Hepatocyte (in vitro differentiated cells): ENCODE results near the gene POU6F2. TPM values are rescaled to one million over a fixed set of nuclear protein-coding genes. Genes with fewer than 3 reads are reported as not detected.

Source experiments
- DNase-seq: peaks from one replicate; pipeline ENCODE4 v3.0.0-alpha.2; 2016; ENCODE audit warnings: low spot score
- H2AFZ ChIP-seq: fragments of 200-600 bp; sonication (generic); 2 replicates; pipeline ENCODE4 v1.6.0; 2016; ENCODE audit warnings: antibody characterized with exemption, mild to moderate bottlenecking
- H3K27ac ChIP-seq: fragments of 200-600 bp; sonication (generic); 2 replicates; pipeline ENCODE4 v1.5.1; 2016; ENCODE audit warnings: mild to moderate bottlenecking
- H3K27me3 ChIP-seq: fragments of 200-600 bp; sonication (generic); 2 replicates; pipeline ENCODE4 v1.6.1; 2016
- H3K36me3 ChIP-seq: fragments of 200-600 bp; sonication (generic); replicated peaks from 2 replicates; pipeline ENCODE4 v1.5.1; 2016; ENCODE audit warnings: low read depth; ENCODE audit not compliant: insufficient read depth
- H3K4me1 ChIP-seq: fragments of 200-600 bp; sonication (generic); 2 replicates; pipeline ENCODE4 v1.5.1; 2016; ENCODE audit warnings: mild to moderate bottlenecking, moderate library complexity; ENCODE audit not compliant: insufficient read depth
- H3K4me2 ChIP-seq: fragments of 200-600 bp; sonication (generic); 2 replicates; pipeline ENCODE4 v1.6.0; 2016
- H3K4me3 ChIP-seq: fragments of 200-600 bp; sonication (generic); 2 replicates; pipeline ENCODE4 v1.5.1; 2016; ENCODE audit warnings: mild to moderate bottlenecking
- H3K79me2 ChIP-seq: fragments of 200-600 bp; sonication (generic); 2 replicates; pipeline ENCODE4 v1.6.0; 2017; ENCODE audit warnings: mild to moderate bottlenecking
- H3K9me2 ChIP-seq: fragments of 200-600 bp; sonication (generic); replicated peaks from 2 replicates; pipeline ENCODE4 v1.6.0; 2017; ENCODE audit warnings: mild to moderate bottlenecking; ENCODE audit not compliant: insufficient read depth
- H3K9me3 ChIP-seq: fragments of 200-600 bp; sonication (generic); 2 replicates; pipeline ENCODE4 v1.5.1; 2016; ENCODE audit warnings: low read depth, mild to moderate bottlenecking
- H4K20me1 ChIP-seq: fragments of 200-600 bp; sonication (generic); 2 replicates; pipeline ENCODE4 v1.6.0; 2016; ENCODE audit warnings: mild to moderate bottlenecking; ENCODE audit not compliant: insufficient read depth, poor library complexity, severe bottlenecking
- EZH2 ChIP-seq: fragments of 200-600 bp; sonication (generic); IDR thresholded peaks from 2 replicates; pipeline ENCODE4 v1.6.1; 2016; ENCODE audit warnings: antibody characterized with exemption, mild to moderate bottlenecking, borderline replicate concordance
- EZH2phosphoT487 ChIP-seq: fragments of 200-600 bp; sonication (generic); IDR thresholded peaks from one replicate; pipeline ENCODE4 v1.6.1; 2018; ENCODE audit warnings: antibody characterized with exemption, mild to moderate bottlenecking, low read depth, moderate library complexity; ENCODE audit not compliant: unreplicated experiment, severe bottlenecking
- whole genome bisulfite sequencing: methylation state at CpG from one replicate; pipeline ENCODE4 v1.1.6; 2016; ENCODE audit warnings: low lambda C conversion rate; ENCODE audit errors: missing lambda C conversion rate; 5-methylcytosine and 5-hydroxymethylcytosine counted together
- polyA plus RNA-seq: library from polyadenylated mRNA; unstranded; fragments of >200 nt; fragmentation: Nextera tagmentation; extraction: Ambion mirVana; gene quantifications from 2 replicates; pipeline ENCODE4 v1.2.1, GENCODE V29; 2016
- total RNA-seq: library from RNA; depleted of rRNA; stranded (reverse); fragments of >200 nt; gene quantifications from 2 replicates; pipeline ENCODE4 v1.2.3, GENCODE V29; 2014
- TF ChIP-seq, protein P1 (sequence below): fragments of 200-600 bp; sonication (generic); IDR thresholded peaks from 2 replicates; pipeline ENCODE4 v1.5.1; 2016; ENCODE audit warnings: antibody characterized with exemption, mild to moderate bottlenecking; ENCODE audit not compliant: poor library complexity

Gene POU6F2
- total and polyA plus RNA-seq, 2 experiments from 2014 or later, result 0.67 to 1.4 TPM

DNA sequence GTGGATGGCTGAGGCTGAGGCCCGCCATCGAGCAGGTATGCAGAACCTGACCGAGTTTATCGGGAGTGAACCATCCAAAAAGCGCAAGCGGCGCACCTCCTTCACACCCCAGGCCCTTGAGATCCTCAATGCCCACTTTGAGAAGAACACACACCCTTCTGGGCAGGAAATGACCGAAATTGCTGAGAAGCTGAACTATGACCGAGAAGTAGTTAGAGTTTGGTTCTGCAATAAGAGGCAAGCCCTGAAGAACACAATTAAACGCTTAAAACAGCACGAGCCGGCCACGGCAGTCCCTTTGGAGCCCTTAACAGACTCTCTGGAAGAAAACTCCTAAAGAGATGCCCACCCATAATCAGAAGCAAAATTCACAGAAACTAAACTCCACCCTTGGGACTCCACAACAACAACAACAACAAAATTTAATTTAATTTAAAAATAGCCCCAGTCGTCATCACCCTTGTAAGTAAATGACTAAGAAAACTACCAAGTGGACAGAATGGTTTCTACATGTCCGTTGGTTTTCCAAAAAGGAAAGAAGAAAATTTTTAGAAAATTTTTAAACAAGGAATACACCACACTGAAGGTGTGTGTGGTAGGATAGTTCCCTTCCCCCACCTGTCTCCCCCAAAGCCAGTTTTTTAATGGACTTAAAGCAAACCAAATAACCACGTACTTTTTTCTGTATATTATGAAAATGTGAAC, 486.8 kb downstream of the POU6F2 start:
- WGBS, result 82% methylated on average over 16 of the region's 16 CpGs
- TF ChIP-seq, protein P1, sequence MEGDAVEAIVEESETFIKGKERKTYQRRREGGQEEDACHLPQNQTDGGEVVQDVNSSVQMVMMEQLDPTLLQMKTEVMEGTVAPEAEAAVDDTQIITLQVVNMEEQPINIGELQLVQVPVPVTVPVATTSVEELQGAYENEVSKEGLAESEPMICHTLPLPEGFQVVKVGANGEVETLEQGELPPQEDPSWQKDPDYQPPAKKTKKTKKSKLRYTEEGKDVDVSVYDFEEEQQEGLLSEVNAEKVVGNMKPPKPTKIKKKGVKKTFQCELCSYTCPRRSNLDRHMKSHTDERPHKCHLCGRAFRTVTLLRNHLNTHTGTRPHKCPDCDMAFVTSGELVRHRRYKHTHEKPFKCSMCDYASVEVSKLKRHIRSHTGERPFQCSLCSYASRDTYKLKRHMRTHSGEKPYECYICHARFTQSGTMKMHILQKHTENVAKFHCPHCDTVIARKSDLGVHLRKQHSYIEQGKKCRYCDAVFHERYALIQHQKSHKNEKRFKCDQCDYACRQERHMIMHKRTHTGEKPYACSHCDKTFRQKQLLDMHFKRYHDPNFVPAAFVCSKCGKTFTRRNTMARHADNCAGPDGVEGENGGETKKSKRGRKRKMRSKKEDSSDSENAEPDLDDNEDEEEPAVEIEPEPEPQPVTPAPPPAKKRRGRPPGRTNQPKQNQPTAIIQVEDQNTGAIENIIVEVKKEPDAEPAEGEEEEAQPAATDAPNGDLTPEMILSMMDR, result no peak
- TF ChIP-seq EZH2phosphoT487, result no peak
- TF ChIP-seq EZH2, result no peak
- peak overlapping the region; percentile 20 for H2AFZ ChIP-seq

DNA sequence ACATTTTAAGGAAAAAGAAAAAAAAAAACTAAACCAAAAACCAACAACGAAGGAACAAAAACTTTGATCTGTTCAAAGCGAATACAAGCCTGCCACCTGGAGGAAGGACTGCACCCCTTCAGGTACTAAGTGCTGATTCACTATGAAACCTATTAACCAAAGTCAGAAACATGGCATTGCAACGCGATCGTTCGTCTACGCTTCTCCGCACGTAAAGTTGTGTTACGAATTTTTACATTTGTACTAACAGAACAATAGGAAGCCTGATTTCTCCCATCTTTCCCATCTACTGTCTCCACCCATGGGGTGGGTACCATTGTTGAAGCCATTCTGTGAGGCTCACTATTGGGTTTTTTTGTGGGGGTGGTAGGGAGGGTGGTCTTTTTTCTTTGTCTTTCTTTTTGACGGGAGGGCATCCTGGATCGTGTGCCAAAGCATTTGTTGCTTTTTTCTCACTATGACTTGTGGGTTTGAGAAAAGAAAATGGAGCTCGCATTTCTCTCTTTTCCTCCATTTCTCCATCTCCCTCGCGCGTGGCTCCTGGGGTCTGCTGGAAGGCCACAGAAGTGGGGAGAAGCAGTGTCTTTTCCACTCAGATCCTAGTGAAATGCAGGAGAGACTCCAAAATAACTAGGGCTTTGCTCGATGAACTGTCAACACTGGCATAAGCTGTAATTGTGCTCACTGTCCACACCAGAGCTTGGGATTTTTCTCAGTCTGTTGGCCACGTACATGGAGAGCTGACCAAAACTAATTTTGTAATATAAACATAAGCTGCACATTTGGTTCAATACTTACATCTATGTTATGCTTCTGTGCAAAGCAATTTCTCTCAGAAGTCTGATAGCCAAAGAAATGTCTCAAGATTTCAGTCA, 487.6 kb downstream of the POU6F2 start:
- no peaks in the 10 kb centered on the region for H3K9me2 ChIP-seq
- H4K20me1 ChIP-seq, result no peaks in the 10 kb centered on the region
- H3K27ac ChIP-seq, result no peak overlapping the region
- H3K4me3 ChIP-seq, result no peak overlapping the region
- DNase-seq, result peak; percentile 80
- WGBS, result 39% methylated on average over 18 of the region's 18 CpGs
- no peak for TF ChIP-seq EZH2phosphoT487
- TF ChIP-seq, protein P1, result peak; percentile 92
- no peaks in the 10 kb centered on the region for H3K9me3 ChIP-seq
- H3K4me2 ChIP-seq, result peak overlapping the region; percentile 62
- no peaks in the 10 kb centered on the region for H3K79me2 ChIP-seq
- no peaks in the 10 kb centered on the region for H3K4me1 ChIP-seq
- H2AFZ ChIP-seq, result peak overlapping the region; percentile 20
- H3K27me3 ChIP-seq, result no peaks in the 10 kb centered on the region
- no peaks in the 10 kb centered on the region for H3K36me3 ChIP-seq

More for the DNA sequence above, 486.8 kb downstream of the POU6F2 start:
- Histone ChIP-seq H4K20me1 (no peaks in the 10 kb centered on the region), H3K9me3 (no peaks in the 10 kb centered on the region), H3K27me3 (no peaks in the 10 kb centered on the region), H3K4me3 (no peak overlapping the region), H3K9me2 (no peaks in the 10 kb centered on the region), H3K4me1 (no peaks in the 10 kb centered on the region), H3K79me2 (no peaks in the 10 kb centered on the region), H3K27ac (no peak overlapping the region), H3K4me2 (peak overlapping the region; percentile 62), H3K36me3 (no peaks in the 10 kb centered on the region)
- DNase-seq, result no peak

DNA sequence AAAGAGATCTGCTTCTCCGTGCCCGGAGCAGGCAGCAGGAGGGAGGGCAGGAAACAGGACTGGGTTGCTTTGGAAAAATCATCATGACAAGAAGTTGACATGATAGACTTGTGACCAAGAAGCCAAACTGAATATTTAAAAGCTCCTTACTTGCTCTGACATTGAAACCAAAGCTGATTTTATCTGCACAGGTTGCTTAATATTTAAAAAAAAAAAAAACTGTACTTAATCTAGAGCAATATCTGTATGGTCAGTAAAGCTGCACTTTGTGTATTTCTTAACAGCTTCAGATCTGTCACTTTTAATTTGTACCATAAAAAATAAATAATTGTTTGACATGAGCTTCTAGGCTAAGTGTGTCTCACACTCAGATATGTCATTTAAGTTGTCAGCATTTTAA, 490.6 kb downstream of the POU6F2 start:
- H3K36me3 ChIP-seq, result no peaks in the 10 kb centered on the region
- no peaks in the 10 kb centered on the region for H4K20me1 ChIP-seq
- no peaks in the 10 kb centered on the region for H3K9me2 ChIP-seq
- H2AFZ ChIP-seq, result no peak overlapping the region
- H3K4me2 ChIP-seq, result no peak overlapping the region
- no peak for TF ChIP-seq EZH2phosphoT487
- no peak for TF ChIP-seq EZH2
- TF ChIP-seq, protein P1, result no peak
- H3K79me2 ChIP-seq, result no peaks in the 10 kb centered on the region
- no peak for DNase-seq
- no peak overlapping the region for H3K4me3 ChIP-seq
- WGBS, result 73% methylated on average over 2 of the region's 2 CpGs
- H3K27ac ChIP-seq, result no peak overlapping the region
- no peaks in the 10 kb centered on the region for H3K27me3 ChIP-seq
- no peaks in the 10 kb centered on the region for H3K4me1 ChIP-seq
- H3K9me3 ChIP-seq, result no peaks in the 10 kb centered on the region
